HEK293 (cell line): ENCODE results near the gene DHX16.

Experiments used
- CTCF ChIA-PET: fragments of 350-600 bp; formaldehyde crosslinking; extraction: SDS; loops from one replicate; lab custom pipeline; 2021; ENCODE audit warnings: antibody characterized with exemption; lab: Yijun Ruan, JAX
- POLR2A ChIA-PET: fragments of 300-600 bp; formaldehyde crosslinking; extraction: SDS; loops from one replicate; lab custom pipeline; 2020; ENCODE audit warnings: antibody characterized with exemption, inconsistent platforms; lab: Yijun Ruan, JAX
- H3K27ac ChIP-seq: fragments of 200-500 bp; sonication (Bioruptor generic); 2 replicates; pipeline ENCODE4 v1.5.1; 2014; ENCODE audit warnings: low read depth, low read length, control low read depth, inconsistent platforms; ENCODE audit errors: extremely low read depth
- H3K36me3 ChIP-seq, 2 experiments: fragments of 200-500 bp in 1 of 2; sonication (Bioruptor generic) in 1 of 2; 1 replicate in 1 of 2; 2 replicates in 1 of 2; pipeline ENCODE4 v1.5.1; 2014 to 2017; ENCODE audit warnings: inconsistent platforms in 2 of 2, low read length in 2 of 2; ENCODE audit not compliant: control insufficient read depth in 2 of 2, insufficient read depth in 1 of 2
- H3K4me1 ChIP-seq: fragments of 200-500 bp; sonication (Bioruptor generic); 2 replicates; pipeline ENCODE4 v1.5.1; 2014; ENCODE audit warnings: mild to moderate bottlenecking, low read length, inconsistent platforms; ENCODE audit not compliant: control insufficient read depth, insufficient read depth
- H3K4me3 ChIP-seq: 2 replicates; pipeline ENCODE4 v1.5.1; 2011; ENCODE audit warnings: low read depth, mild to moderate bottlenecking, control low read depth, low read length, moderate library complexity
- H3K9me3 ChIP-seq: fragments of 200-500 bp; sonication (Bioruptor generic); 2 replicates; pipeline ENCODE4 v1.5.1; 2014; ENCODE audit warnings: low read depth, low read length, inconsistent platforms; ENCODE audit not compliant: control insufficient read depth, insufficient read depth
- OSR2 ChIP-seq: fragments of 450-650 bp; formaldehyde crosslinking; IDR thresholded peaks from 2 replicates; pipeline ENCODE4 v1.5.1; 2016; ENCODE audit warnings: missing biosample characterization, missing genetic modification characterization
- PBX3 ChIP-seq: sonication (generic); formaldehyde crosslinking; IDR thresholded peaks from 2 replicates; pipeline ENCODE4 v1.8.1; 2022; ENCODE audit warnings: mild to moderate bottlenecking, moderate library complexity, missing genetic modification reagents
- PRDM1 ChIP-seq: fragments of 450-650 bp; formaldehyde crosslinking; IDR thresholded peaks from 2 replicates; pipeline ENCODE4; 2016; ENCODE audit warnings: missing biosample characterization, missing genetic modification characterization
- PRDM10 ChIP-seq: fragments of 450-650 bp; formaldehyde crosslinking; IDR thresholded peaks from 2 replicates; pipeline ENCODE4 v1.5.1; 2016; ENCODE audit warnings: missing biosample characterization, missing genetic modification characterization
- ZNF10 ChIP-seq: fragments of 450-650 bp; formaldehyde crosslinking; IDR thresholded peaks from 2 replicates; pipeline ENCODE4 v1.5.1; 2017; ENCODE audit warnings: missing biosample characterization, missing genetic modification characterization
- ZNF133 ChIP-seq: fragments of 450-650 bp; formaldehyde crosslinking; IDR thresholded peaks from 2 replicates; pipeline ENCODE4 v1.5.1; 2016; ENCODE audit warnings: missing biosample characterization, missing genetic modification characterization
- ZNF335 ChIP-seq: fragments of 450-650 bp; formaldehyde crosslinking; conservative IDR thresholded peaks from 2 replicates; pipeline ENCODE4 v1.5.1; 2016; ENCODE audit warnings: missing biosample characterization, missing genetic modification characterization
- ZNF513 ChIP-seq: fragments of 450-650 bp; IDR thresholded peaks from 2 replicates; pipeline ENCODE4 v1.5.1; 2018; ENCODE audit warnings: missing biosample characterization, missing genetic modification characterization
- ZNF571 ChIP-seq: fragments of 450-650 bp; formaldehyde crosslinking; IDR thresholded peaks from 2 replicates; pipeline ENCODE4 v1.5.0; 2017; ENCODE audit warnings: missing biosample characterization, missing genetic modification characterization
- ZNF623 ChIP-seq: fragments of 450-650 bp; formaldehyde crosslinking; IDR thresholded peaks from 2 replicates; pipeline ENCODE4 v1.5.1; 2016; ENCODE audit warnings: missing biosample characterization, missing genetic modification characterization
- ZNF704 ChIP-seq: fragments of 450-650 bp; formaldehyde crosslinking; IDR thresholded peaks from 2 replicates; pipeline ENCODE4 v1.5.1; 2016; ENCODE audit warnings: missing biosample characterization, missing genetic modification characterization
- ZNF76 ChIP-seq: fragments of 450-650 bp; formaldehyde crosslinking; IDR thresholded peaks from 2 replicates; pipeline ENCODE4; 2016; ENCODE audit warnings: low read depth, missing biosample characterization, missing genetic modification characterization, borderline replicate concordance
- TF ChIP-seq, protein P1 (sequence below): fragments of 450-650 bp; formaldehyde crosslinking; IDR thresholded peaks from 2 replicates; pipeline ENCODE4 v1.5.1; 2016; ENCODE audit warnings: missing biosample characterization, missing genetic modification characterization
- TF ChIP-seq, protein P2 (sequence below): fragments of 450-650 bp; formaldehyde crosslinking; IDR thresholded peaks from 2 replicates; pipeline ENCODE4 v1.5.1; 2017; ENCODE audit warnings: missing biosample characterization, mild to moderate bottlenecking, missing genetic modification characterization, moderate library complexity

DHX16 gene

DNA sequence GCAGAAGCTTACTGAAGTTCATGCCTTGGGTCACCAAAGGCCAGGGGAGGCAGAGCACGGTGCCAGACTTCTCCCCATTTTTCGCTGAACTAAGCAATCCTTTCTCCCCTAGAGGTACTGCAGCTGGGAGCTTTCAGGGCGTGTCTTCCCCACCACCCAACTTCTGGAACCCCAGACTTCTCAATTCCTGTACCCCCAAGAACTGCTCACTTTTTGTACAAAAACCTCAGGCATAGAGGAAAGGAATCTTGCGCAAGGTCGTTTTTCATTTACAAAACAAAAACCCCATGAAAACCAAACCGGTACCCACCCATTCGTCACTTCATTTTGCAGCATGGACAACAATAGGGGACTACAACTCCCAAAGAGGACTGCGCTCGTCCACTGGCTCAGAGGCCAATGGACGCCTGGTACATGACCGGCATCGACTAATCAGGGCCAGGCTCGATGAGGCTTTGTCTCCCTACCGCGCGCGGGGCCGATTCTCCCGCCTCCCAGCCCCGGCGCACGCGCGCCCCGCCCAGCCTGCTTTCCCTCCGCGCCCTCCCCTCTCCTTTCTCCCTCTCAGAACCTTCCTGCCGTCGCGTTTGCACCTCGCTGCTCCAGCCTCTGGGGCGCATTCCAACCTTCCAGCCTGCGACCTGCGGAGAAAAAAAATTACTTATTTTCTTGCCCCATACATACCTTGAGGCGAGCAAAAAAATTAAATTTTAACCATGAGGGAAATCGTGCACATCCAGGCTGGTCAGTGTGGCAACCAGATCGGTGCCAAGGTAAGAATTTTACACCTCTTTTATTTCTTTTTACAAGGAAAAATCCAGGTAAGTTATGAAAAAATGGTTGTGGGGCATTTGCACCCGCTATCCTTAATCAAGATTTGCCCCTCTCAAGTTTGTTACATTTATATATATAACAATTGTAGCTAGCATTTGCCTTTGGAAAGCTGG lies 47.3 kb upstream of the DHX16 start, which contains the start of gene TUBB (continued):
- TF ChIP-seq ZNF513 (tag by site-specific recombination) (no peak), PRDM10 (tag by site-specific recombination) (peak; percentile 72), ZNF10 (no peak), OSR2 (tag by site-specific recombination) (no peak), PRDM1 (tag by site-specific recombination) (peak; percentile 96), PBX3 (CRISPR knock-in tag) (no peak)
- TF ChIP-seq, protein P1, sequence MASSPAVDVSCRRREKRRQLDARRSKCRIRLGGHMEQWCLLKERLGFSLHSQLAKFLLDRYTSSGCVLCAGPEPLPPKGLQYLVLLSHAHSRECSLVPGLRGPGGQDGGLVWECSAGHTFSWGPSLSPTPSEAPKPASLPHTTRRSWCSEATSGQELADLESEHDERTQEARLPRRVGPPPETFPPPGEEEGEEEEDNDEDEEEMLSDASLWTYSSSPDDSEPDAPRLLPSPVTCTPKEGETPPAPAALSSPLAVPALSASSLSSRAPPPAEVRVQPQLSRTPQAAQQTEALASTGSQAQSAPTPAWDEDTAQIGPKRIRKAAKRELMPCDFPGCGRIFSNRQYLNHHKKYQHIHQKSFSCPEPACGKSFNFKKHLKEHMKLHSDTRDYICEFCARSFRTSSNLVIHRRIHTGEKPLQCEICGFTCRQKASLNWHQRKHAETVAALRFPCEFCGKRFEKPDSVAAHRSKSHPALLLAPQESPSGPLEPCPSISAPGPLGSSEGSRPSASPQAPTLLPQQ (tag by site-specific recombination), result 0 out of 2 replicates have a peak, but pooled peaks have one; percentile 10

DNA sequence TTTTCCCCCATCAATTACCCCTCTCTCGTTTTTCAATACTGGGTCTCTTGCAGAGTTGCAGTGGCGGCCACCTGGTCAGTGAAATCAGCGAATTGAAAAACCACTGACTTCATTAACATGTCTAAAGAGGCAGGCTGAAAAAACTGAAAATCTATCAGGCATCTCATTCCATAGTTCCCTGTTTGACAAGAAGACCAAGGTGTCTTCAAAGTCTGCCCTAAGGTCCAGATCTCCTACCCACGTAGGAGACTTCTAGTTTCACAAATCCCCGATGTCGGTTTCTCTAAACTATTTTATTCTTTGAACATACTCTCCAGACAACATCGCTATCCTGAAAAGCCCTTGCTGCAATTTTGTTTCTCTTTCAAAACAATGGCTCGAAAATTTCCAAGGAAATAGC lies 46.5 kb upstream of the DHX16 start:
- TF ChIP-seq ZNF704, result no peak
- no peak for TF ChIP-seq ZNF133 (tag by site-specific recombination)
- peak; percentile 56 for TF ChIP-seq ZNF335 (tag by site-specific recombination)
- TF ChIP-seq, protein P2, sequence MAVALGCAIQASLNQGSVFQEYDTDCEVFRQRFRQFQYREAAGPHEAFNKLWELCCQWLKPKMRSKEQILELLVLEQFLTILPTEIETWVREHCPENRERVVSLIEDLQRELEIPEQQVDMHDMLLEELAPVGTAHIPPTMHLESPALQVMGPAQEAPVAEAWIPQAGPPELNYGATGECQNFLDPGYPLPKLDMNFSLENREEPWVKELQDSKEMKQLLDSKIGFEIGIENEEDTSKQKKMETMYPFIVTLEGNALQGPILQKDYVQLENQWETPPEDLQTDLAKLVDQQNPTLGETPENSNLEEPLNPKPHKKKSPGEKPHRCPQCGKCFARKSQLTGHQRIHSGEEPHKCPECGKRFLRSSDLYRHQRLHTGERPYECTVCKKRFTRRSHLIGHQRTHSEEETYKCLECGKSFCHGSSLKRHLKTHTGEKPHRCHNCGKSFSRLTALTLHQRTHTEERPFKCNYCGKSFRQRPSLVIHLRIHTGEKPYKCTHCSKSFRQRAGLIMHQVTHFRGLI (tag by site-specific recombination), result no peak
- TF ChIP-seq ZNF76, result no peak
- TF ChIP-seq ZNF623 (tag by site-specific recombination), result no peak
- TF ChIP-seq, protein P1 (tag by site-specific recombination), result 0 out of 2 replicates have a peak, but pooled peaks have one; percentile 7
- no peak for TF ChIP-seq ZNF571
- TF ChIP-seq PRDM1 (tag by site-specific recombination), result 0 out of 2 replicates have a peak, but pooled peaks have one; percentile 24
- TF ChIP-seq, all 188 proteins: peak for 3
- CTCF ChIA-PET, result interaction anchor here (0.5 to 18.7 kb wide), 11 partner anchors 10 to 418 kb away, joined by 3 to 692 read pairs (median 3); partner anchors contain the start of genes DHX16 and FLOT1
- peak overlapping the region; percentile 76 for H3K27ac ChIP-seq
- H3K4me1 ChIP-seq, result peaks cover 6% of the 10 kb centered on the region
- POLR2A ChIA-PET, result interaction anchor here (0.7 to 10.1 kb wide), 6 partner anchors 16 to 263 kb away, joined by 3 to 235 read pairs (median 16); partner anchors contain the start of genes FLOT1, IER3 and NRM
- H3K9me3 ChIP-seq, result no peaks in the 10 kb centered on the region
- peaks cover 24 to 45% of the 10 kb centered on the region in 2 experiments for H3K36me3 ChIP-seq
- peak overlapping the region; percentile 47 for H3K4me3 ChIP-seq
